GM10266 (cell line): ENCODE results near the gene TMEM19.
A peak's percentile ranks its signal among the peaks of the same experiment; 100 is the strongest.
"Not testable (repeated sequence)": the region's sequence is repeated elsewhere in the genome, so short reads cannot be mapped to it uniquely, and the experiment has no call there.

Experiments
- DNase-seq: peaks from one replicate; pipeline ENCODE4 v3.0.0; 2012; ENCODE audit errors: extremely low spot score
- CTCF ChIP-seq: IDR thresholded peaks from 2 replicates; pipeline ENCODE4 v1.5.1; 2012; ENCODE audit warnings: mild to moderate bottlenecking, low read depth; ENCODE audit not compliant: control insufficient read depth, insufficient read depth; ENCODE audit errors: missing control alignments

The TMEM19 gene

GRCh38 chr12:71694099-71694820 lies 8.4 kb downstream of the TMEM19 start:
- peak; percentile 29 for DNase-seq
- no peak for TF ChIP-seq CTCF

GRCh38 chr12:71695782-71696181 lies 9.9 kb downstream of the TMEM19 start:
- DNase-seq, result no peak
- no peak for TF ChIP-seq CTCF

- DNase-seq, result not testable (repeated sequence)
Measured at GRCh38 chr12:71702181-71702580, 16.3 kb downstream of the TMEM19 start.

- no peak for TF ChIP-seq CTCF
- DNase-seq, result no peak
Measured at GRCh38 chr12:71702590-71702989, 16.7 kb downstream of the TMEM19 start.

GRCh38 chr12:71703206-71703605 lies 17.3 kb downstream of the TMEM19 start:
- no peak for DNase-seq
- TF ChIP-seq CTCF, result no peak

GRCh38 chr12:71704920-71705319 lies 19.0 kb downstream of the TMEM19 start:
- DNase-seq, result no peak

GRCh38 chr12:71708658-71709057 lies 22.8 kb downstream of the TMEM19 start:
- no peak for DNase-seq
- no peak for TF ChIP-seq CTCF

More at GRCh38 chr12:71704920-71705319, 19.0 kb downstream of the TMEM19 start:
- TF ChIP-seq CTCF, result no peak
